ENCODE measurements around the gene ARF1. TPM values are rescaled to one million over a fixed set of nuclear protein-coding genes. Genes with fewer than 3 reads are reported as not detected.

ARF1 gene
- total RNA-seq, 1 experiment from 2014 or later: 395 TPM

GRCh38 chr1:228041316-228041715, 41.2 kb upstream of the ARF1 start:
- BruUV-seq (replicated peaks): no TSS peak
- H3K27me3 ChIP-seq (replicated peaks; ENCODE audit: insufficient read depth, low read depth, low read length, poor library complexity): peaks cover 69% of the 10 kb centered on the region

GRCh38 chr1:228042508-228042907, 40.0 kb upstream of the ARF1 start:
- BruUV-seq (replicated peaks): no TSS peak
- intact Hi-C loops (cut with micrococcal nuclease; ENCODE audit: unreplicated experiment): no loop called here
- CTCF ChIA-PET: no interaction called here
- H3K27ac ChIP-seq (ENCODE audit: low read depth, low read length, poor library complexity, severe bottlenecking): no peak overlapping the region
- no peak for DNase-seq (ENCODE audit: low spot score)
- TF ChIP-seq CTCF (conservative IDR thresholded peaks at IDR 0.05; ENCODE audit: low read depth, low read length) (no peak), EZH2 (IDR thresholded peaks at IDR 0.05; ENCODE audit: borderline replicate concordance, low read depth, low read length, poor library complexity, severe bottlenecking) (no peak)
- POLR2A ChIA-PET (ENCODE audit: low non-redundant PET): no interaction called here
- peaks cover 65% of the 10 kb centered on the region for H3K27me3 ChIP-seq (replicated peaks; ENCODE audit: insufficient read depth, low read depth, low read length, poor library complexity)
- peaks cover 4% of the 10 kb centered on the region for H3K4me1 ChIP-seq (ENCODE audit: insufficient read depth, low read length, poor library complexity, severe bottlenecking)
- no peaks in the 10 kb centered on the region for H3K36me3 ChIP-seq (ENCODE audit: insufficient read depth, low read length, poor library complexity, severe bottlenecking)
- no peak overlapping the region for H3K4me3 ChIP-seq (ENCODE audit: low read depth, low read length, poor library complexity, severe bottlenecking)
- no peaks in the 10 kb centered on the region for H3K9me3 ChIP-seq (ENCODE audit: low read depth, low read length, poor library complexity, severe bottlenecking)

More at GRCh38 chr1:228041316-228041715, 41.2 kb upstream of the ARF1 start:
- ChIA-PET POLR2A (ENCODE audit: low non-redundant PET) (no interaction called here), CTCF (no interaction called here)
- no peak for DNase-seq (ENCODE audit: low spot score)
- intact Hi-C loops (cut with micrococcal nuclease; ENCODE audit: unreplicated experiment): no loop called here
- TF ChIP-seq CTCF (conservative IDR thresholded peaks at IDR 0.05; ENCODE audit: low read depth, low read length) (no peak), EZH2 (IDR thresholded peaks at IDR 0.05; ENCODE audit: borderline replicate concordance, low read depth, low read length, poor library complexity, severe bottlenecking) (no peak)
- no peak overlapping the region for H3K4me3 ChIP-seq (ENCODE audit: low read depth, low read length, poor library complexity, severe bottlenecking)
- peaks cover 4% of the 10 kb centered on the region for H3K4me1 ChIP-seq (ENCODE audit: insufficient read depth, low read length, poor library complexity, severe bottlenecking)
- H3K36me3 ChIP-seq (ENCODE audit: insufficient read depth, low read length, poor library complexity, severe bottlenecking): no peaks in the 10 kb centered on the region
- H3K9me3 ChIP-seq (ENCODE audit: low read depth, low read length, poor library complexity, severe bottlenecking): no peaks in the 10 kb centered on the region
- H3K27ac ChIP-seq (ENCODE audit: low read depth, low read length, poor library complexity, severe bottlenecking): no peak overlapping the region

- CTCF ChIA-PET: no interaction called here
- POLR2A ChIA-PET (ENCODE audit: low non-redundant PET): no interaction called here
- Histone ChIP-seq H3K4me3 (ENCODE audit: low read depth, low read length, poor library complexity, severe bottlenecking) (no peak overlapping the region), H3K4me1 (ENCODE audit: insufficient read depth, low read length, poor library complexity, severe bottlenecking) (no peaks in the 10 kb centered on the region), H3K36me3 (ENCODE audit: insufficient read depth, low read length, poor library complexity, severe bottlenecking) (no peaks in the 10 kb centered on the region), H3K27ac (ENCODE audit: low read depth, low read length, poor library complexity, severe bottlenecking) (no peak overlapping the region), H3K9me3 (ENCODE audit: low read depth, low read length, poor library complexity, severe bottlenecking) (no peaks in the 10 kb centered on the region), H3K27me3 (replicated peaks; ENCODE audit: insufficient read depth, low read depth, low read length, poor library complexity) (peaks cover 56% of the 10 kb centered on the region)
- BruUV-seq (replicated peaks): no TSS peak
- no peak for DNase-seq (ENCODE audit: low spot score)
- intact Hi-C loops (cut with micrococcal nuclease; ENCODE audit: unreplicated experiment): no loop called here
- no peak for TF ChIP-seq CTCF (conservative IDR thresholded peaks at IDR 0.05; ENCODE audit: low read depth, low read length)
- TF ChIP-seq EZH2 (IDR thresholded peaks at IDR 0.05; ENCODE audit: borderline replicate concordance, low read depth, low read length, poor library complexity, severe bottlenecking): no peak
Measured at GRCh38 chr1:228043281-228043848, 39.1 kb upstream of the ARF1 start.
